Colonic mucosa (tissue), 4 donors: ENCODE measurements around the gene FCRL5. TPM values are rescaled to one million over a fixed set of nuclear protein-coding genes. Genes with fewer than 3 reads are reported as not detected.

ENCODE experiments used
- DNase-seq: peaks from one replicate; pipeline ENCODE4 v3.0.0-alpha.2; 2020
- H3K27ac ChIP-seq: fragments of 200-600 bp; one replicate; pipeline ENCODE4 v1.8.0; 2021
- H3K27me3 ChIP-seq: fragments of 200-600 bp; one replicate; pipeline ENCODE4 v1.8.0; 2021
- H3K36me3 ChIP-seq: fragments of 200-600 bp; one replicate; pipeline ENCODE4 v1.8.0; 2021
- H3K4me1 ChIP-seq: fragments of 200-600 bp; one replicate; pipeline ENCODE4 v1.8.0; 2021; ENCODE audit warnings: mild to moderate bottlenecking
- H3K4me3 ChIP-seq: fragments of 200-600 bp; one replicate; pipeline ENCODE4 v1.8.0; 2021
- H3K9ac ChIP-seq, 2 donors: one replicate each; pipeline ENCODE4 v1.7.0; 2013; ENCODE audit warnings: control low read depth in 2 of 2, low read depth in 2 of 2, low read length in 2 of 2
- H3K9me3 ChIP-seq: fragments of 200-600 bp; one replicate; pipeline ENCODE4 v1.8.0; 2021
- intact Hi-C: fragments of 100-400 bp; cut with DNase I; formaldehyde crosslinking; loops from one replicate; pipeline ENCODE4 v1.14.1; 2022
- total RNA-seq, 2 donors: library from RNA; stranded (reverse); fragmentation: NEBNext Ultra II Directional in 1 of 2; extraction: Animal tissue kit (Norgen Biotek cat#: 25700) in 1 of 2; gene quantifications; one replicate each; pipeline ENCODE4 v1.2.1, GENCODE V29; 2021
- TF ChIP-seq, protein P1 (sequence below): fragments of 200-600 bp; IDR thresholded peaks from one replicate; pipeline ENCODE4 v1.8.0; 2022; ENCODE audit warnings: antibody characterized with exemption, mild to moderate bottlenecking
- donor health status: healthy.
- donor health status: DM: no; HTN: no; CAD: no.
- donor health status: DM: no; HTN: no; CAD: no.

Gene FCRL5
- total RNA-seq, 2 donors from 2014 or later = 0.90 to 1.8 TPM

DNA sequence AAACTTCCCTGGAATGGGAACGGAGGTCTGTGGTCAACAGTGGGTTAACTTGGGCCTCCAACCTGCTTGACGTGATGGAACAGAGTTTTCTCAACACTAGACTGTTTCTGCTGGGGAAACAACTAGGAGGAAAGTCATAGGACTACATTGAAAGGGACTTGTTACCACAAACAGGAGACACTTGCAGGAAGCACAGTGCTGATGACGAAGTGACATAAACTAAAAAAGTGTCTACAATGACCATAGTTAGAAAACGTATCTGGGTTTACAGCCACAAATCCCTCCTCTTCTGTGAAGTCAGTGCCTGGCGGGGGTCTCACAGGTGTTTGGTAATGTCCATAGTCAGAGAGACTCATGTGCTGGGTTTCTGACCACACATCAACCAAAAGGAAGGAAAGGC is 86.3 kb downstream of the FCRL5 start:
- no peak overlapping the region for H3K9ac ChIP-seq
- no peaks in the 10 kb centered on the region for H3K36me3 ChIP-seq
- no peaks in the 10 kb centered on the region for H3K9me3 ChIP-seq
- no peak overlapping the region for H3K27ac ChIP-seq
- H3K4me1 ChIP-seq = no peaks in the 10 kb centered on the region
- no peak overlapping the region for H3K4me3 ChIP-seq
- H3K27me3 ChIP-seq = no peaks in the 10 kb centered on the region
- DNase-seq = no peak
- intact Hi-C loops = no loop called here
- TF ChIP-seq, protein P1, sequence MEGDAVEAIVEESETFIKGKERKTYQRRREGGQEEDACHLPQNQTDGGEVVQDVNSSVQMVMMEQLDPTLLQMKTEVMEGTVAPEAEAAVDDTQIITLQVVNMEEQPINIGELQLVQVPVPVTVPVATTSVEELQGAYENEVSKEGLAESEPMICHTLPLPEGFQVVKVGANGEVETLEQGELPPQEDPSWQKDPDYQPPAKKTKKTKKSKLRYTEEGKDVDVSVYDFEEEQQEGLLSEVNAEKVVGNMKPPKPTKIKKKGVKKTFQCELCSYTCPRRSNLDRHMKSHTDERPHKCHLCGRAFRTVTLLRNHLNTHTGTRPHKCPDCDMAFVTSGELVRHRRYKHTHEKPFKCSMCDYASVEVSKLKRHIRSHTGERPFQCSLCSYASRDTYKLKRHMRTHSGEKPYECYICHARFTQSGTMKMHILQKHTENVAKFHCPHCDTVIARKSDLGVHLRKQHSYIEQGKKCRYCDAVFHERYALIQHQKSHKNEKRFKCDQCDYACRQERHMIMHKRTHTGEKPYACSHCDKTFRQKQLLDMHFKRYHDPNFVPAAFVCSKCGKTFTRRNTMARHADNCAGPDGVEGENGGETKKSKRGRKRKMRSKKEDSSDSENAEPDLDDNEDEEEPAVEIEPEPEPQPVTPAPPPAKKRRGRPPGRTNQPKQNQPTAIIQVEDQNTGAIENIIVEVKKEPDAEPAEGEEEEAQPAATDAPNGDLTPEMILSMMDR = no peak

Other genes with a start within 250 kb of the FCRL5 start
- gene FCRL4, start 45.6 kb upstream of the FCRL5 start, total RNA-seq = not detected
- under 1 TPM; 0.16 to 0.49 TPM for gene FCRL3, start 148.3 kb upstream of the FCRL5 start, total RNA-seq
- gene FCRL2, start 224.6 kb upstream of the FCRL5 start, total RNA-seq = under 1 TPM; 0.10 to 0.40 TPM